Measurements from ENCODE around the gene HLX.

HLX gene

GRCh38 chr1:220921971-220922635 is 42.9 kb downstream of the HLX start:
- TF ChIP-seq GLIS3 (CRISPR knock-in tag; IDR thresholded peaks at IDR 0.05) (no peak), POU6F1 (CRISPR knock-in tag; IDR thresholded peaks at IDR 0.05; ENCODE audit: borderline replicate concordance, low read depth) (no peak), ZFP30 (CRISPR knock-in tag; IDR thresholded peaks at IDR 0.05) (no peak), BACH2 (CRISPR knock-in tag; IDR thresholded peaks at IDR 0.05; ENCODE audit: borderline replicate concordance) (no peak), TSHZ2 (CRISPR knock-in tag; IDR thresholded peaks at IDR 0.05) (no peak), ZC3H10 (CRISPR knock-in tag; IDR thresholded peaks at IDR 0.05) (no peak), ISL1 (CRISPR knock-in tag; IDR thresholded peaks at IDR 0.05) (no peak), RARB (CRISPR knock-in tag; IDR thresholded peaks at IDR 0.05) (no peak), ESRRG (CRISPR knock-in tag; IDR thresholded peaks at IDR 0.05) (no peak), ZNF8 (CRISPR knock-in tag; IDR thresholded peaks at IDR 0.05) (no peak), ZNF565 (CRISPR knock-in tag; conservative IDR thresholded peaks at IDR 0.05; ENCODE audit: low read depth) (no peak), ARNTL (CRISPR knock-in tag; IDR thresholded peaks at IDR 0.05; ENCODE audit: borderline replicate concordance, low read depth) (no peak), CSDC2 (CRISPR knock-in tag; IDR thresholded peaks at IDR 0.05) (no peak), PATZ1 (CRISPR knock-in tag; IDR thresholded peaks at IDR 0.05; ENCODE audit: borderline replicate concordance) (no peak), ZNF70 (CRISPR knock-in tag; IDR thresholded peaks at IDR 0.05) (no peak)
- no peak for ATAC-seq

- no peak for ATAC-seq
- TF ChIP-seq ZFP3 (CRISPR knock-in tag; IDR thresholded peaks at IDR 0.05) (no peak), ZNF70 (CRISPR knock-in tag; IDR thresholded peaks at IDR 0.05) (no peak), TCF4 (CRISPR knock-in tag; IDR thresholded peaks at IDR 0.05; ENCODE audit: borderline replicate concordance) (no peak), ISL1 (CRISPR knock-in tag; IDR thresholded peaks at IDR 0.05) (no peak), OSR1 (CRISPR knock-in tag; IDR thresholded peaks at IDR 0.05) (no peak), CSDC2 (CRISPR knock-in tag; IDR thresholded peaks at IDR 0.05) (no peak), TSHZ2 (CRISPR knock-in tag; IDR thresholded peaks at IDR 0.05) (no peak), ESRRG (CRISPR knock-in tag; IDR thresholded peaks at IDR 0.05) (no peak), GLIS3 (CRISPR knock-in tag; IDR thresholded peaks at IDR 0.05) (no peak)
Measured at GRCh38 chr1:220922951-220923350, 43.7 kb downstream of the HLX start.

- TF ChIP-seq TCF4 (CRISPR knock-in tag; IDR thresholded peaks at IDR 0.05; ENCODE audit: borderline replicate concordance), result no peak
- no peak for TF ChIP-seq BACH2 (CRISPR knock-in tag; IDR thresholded peaks at IDR 0.05; ENCODE audit: borderline replicate concordance)
- no peak for TF ChIP-seq CSRNP3 (CRISPR knock-in tag; IDR thresholded peaks at IDR 0.05)
- no peak for TF ChIP-seq ZNF8 (CRISPR knock-in tag; IDR thresholded peaks at IDR 0.05)
- TF ChIP-seq SNAI2 (CRISPR knock-in tag; IDR thresholded peaks at IDR 0.05), result no peak
- ATAC-seq, result no peak
Measured at GRCh38 chr1:220924331-220924970, 45.2 kb downstream of the HLX start.
